ENCODE data around the gene CCT6B. TPM values are rescaled to one million over a fixed set of nuclear protein-coding genes. Genes with fewer than 3 reads are reported as not detected.

CCT6B gene
- total and polyA plus RNA-seq, 9 of the 15 experiments (the other 6 are each of a cell fraction or from before 2014, with no cell fraction given): 0.25 to 0.91 (median 0.58) TPM

DNA sequence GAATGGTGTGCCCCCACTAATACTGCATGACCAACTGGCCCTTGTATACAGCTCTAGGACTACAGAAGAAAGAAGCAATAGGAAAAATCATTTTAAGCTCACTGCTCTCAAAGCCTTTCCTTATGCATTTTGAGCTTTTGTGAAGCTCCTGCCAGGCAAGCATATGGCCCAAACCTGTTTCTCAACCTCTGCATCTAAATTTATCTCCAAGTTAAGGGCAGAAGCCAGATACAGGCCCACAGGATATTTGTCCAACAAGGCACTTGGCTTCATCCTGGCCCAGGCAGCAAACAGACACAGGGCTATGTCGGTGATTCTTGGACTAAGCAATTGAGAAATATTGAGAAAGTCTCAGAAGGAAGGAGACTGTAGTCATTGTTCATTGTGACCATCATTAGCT lies 43.9 kb downstream of the CCT6B start (continued):
- no peak for TF ChIP-seq OTX1 (CRISPR knock-in tag; IDR thresholded peaks at IDR 0.05)
- TF ChIP-seq JUN (IDR thresholded peaks at IDR 0.05; ENCODE audit: borderline replicate concordance, low read depth, low read length): no peak
- no peak for TF ChIP-seq JUN (CRISPR knock-in tag; IDR thresholded peaks at IDR 0.05; ENCODE audit: borderline replicate concordance)
- no peak for TF ChIP-seq ZC3H8 (IDR thresholded peaks at IDR 0.05)
- TF ChIP-seq MCM2 (IDR thresholded peaks at IDR 0.05; ENCODE audit: low read depth): no peak

DNA sequence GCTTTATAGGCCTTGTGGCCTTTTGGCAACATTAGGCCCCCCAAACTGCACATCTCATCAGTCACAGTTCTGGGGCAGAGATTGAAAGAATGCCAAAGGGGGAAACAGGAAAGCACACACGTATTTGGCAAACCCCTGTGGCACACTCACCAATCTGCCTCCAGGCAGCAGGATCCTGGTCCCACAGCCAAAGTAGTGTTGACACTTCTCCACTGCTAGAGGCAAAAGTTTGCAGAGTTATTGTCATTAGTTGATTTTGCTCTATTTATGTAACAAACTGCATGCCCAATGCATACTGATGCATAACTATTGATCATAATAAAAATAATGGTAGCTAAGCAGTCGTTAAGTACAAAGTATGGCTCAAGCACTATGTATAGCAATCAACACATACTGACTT lies 45.1 kb downstream of the CCT6B start:
- CTCF ChIA-PET (ENCODE audit: low intra/inter-chr PET ratio): no interaction called here
- no peak overlapping the region for H3K27ac ChIP-seq (ENCODE audit: extremely low read depth, low read depth, low read length)
- no peaks in the 10 kb centered on the region for H3K36me3 ChIP-seq (ENCODE audit: control insufficient read depth, insufficient read depth, low read length)
- ATAC-seq (no peak), DNase-seq (ENCODE audit: extremely low read depth in 1 of 4, low spot score in 3 of 4) (no peak), FAIRE-seq (no peak)
- 0% methylated on average over 2 of the region's 2 CpGs for WGBS (ENCODE audit: insufficient coverage, low coverage, missing lambda C conversion rate)
- H3K4me3 ChIP-seq: no peak overlapping the region
- no peak overlapping the region for H2AFZ ChIP-seq (ENCODE audit: low read depth, low read length)
- no peak overlapping the region for H3K9ac ChIP-seq (ENCODE audit: insufficient read depth in 1 of 2, low read depth in 2 of 2, low read length in 2 of 2)
- no peaks in the 10 kb centered on the region for H3K9me3 ChIP-seq (replicated peaks; ENCODE audit: control insufficient read depth, insufficient read depth, low read depth, low read length)
- no peaks in the 10 kb centered on the region for H3K9me1 ChIP-seq (ENCODE audit: control insufficient read depth, insufficient read depth, low read length)
- intact Hi-C loops (cut with micrococcal nuclease): no loop called here
- TF ChIP-seq NFIX (CRISPR knock-in tag; IDR thresholded peaks at IDR 0.05; ENCODE audit: low read depth) (no peak), ARNT (IDR thresholded peaks at IDR 0.05) (no peak), SAFB (IDR thresholded peaks at IDR 0.05; ENCODE audit: borderline replicate concordance, low read depth, low read length) (no peak), MYBL2 (IDR thresholded peaks at IDR 0.05; ENCODE audit: low read depth) (no peak), MYBL2 (CRISPR knock-in tag; IDR thresholded peaks at IDR 0.05; ENCODE audit: borderline replicate concordance) (no peak), ZNF282 (CRISPR knock-in tag; IDR thresholded peaks at IDR 0.05) (no peak), MED1 (CRISPR knock-in tag; IDR thresholded peaks at IDR 0.05; ENCODE audit: borderline replicate concordance) (no peak), COPS2 (conservative IDR thresholded peaks at IDR 0.05) (no peak), ZNF384 (IDR thresholded peaks at IDR 0.05; ENCODE audit: low read depth, low read length) (no peak), MXI1 (IDR thresholded peaks at IDR 0.05; ENCODE audit: low read depth, low read length) (no peak), GATAD2B (IDR thresholded peaks at IDR 0.05; ENCODE audit: borderline replicate concordance) (no peak), KLF16 (IDR thresholded peaks at IDR 0.05) (no peak), MECOM (CRISPR knock-in tag; IDR thresholded peaks at IDR 0.05) (no peak), CBFA2T3 (IDR thresholded peaks at IDR 0.05) (no peak), KAT7 (CRISPR knock-in tag; IDR thresholded peaks at IDR 0.05; ENCODE audit: borderline replicate concordance) (no peak), MTF1 (CRISPR knock-in tag; IDR thresholded peaks at IDR 0.05; ENCODE audit: borderline replicate concordance) (no peak)
- TF ChIP-seq, protein P1, sequence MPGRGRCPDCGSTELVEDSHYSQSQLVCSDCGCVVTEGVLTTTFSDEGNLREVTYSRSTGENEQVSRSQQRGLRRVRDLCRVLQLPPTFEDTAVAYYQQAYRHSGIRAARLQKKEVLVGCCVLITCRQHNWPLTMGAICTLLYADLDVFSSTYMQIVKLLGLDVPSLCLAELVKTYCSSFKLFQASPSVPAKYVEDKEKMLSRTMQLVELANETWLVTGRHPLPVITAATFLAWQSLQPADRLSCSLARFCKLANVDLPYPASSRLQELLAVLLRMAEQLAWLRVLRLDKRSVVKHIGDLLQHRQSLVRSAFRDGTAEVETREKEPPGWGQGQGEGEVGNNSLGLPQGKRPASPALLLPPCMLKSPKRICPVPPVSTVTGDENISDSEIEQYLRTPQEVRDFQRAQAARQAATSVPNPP (IDR thresholded peaks at IDR 0.05; ENCODE audit: borderline replicate concordance, insufficient read depth, insufficient read length): no peak
- H4K20me1 ChIP-seq (replicated peaks; ENCODE audit: control insufficient read depth, insufficient read depth, low read length): no peaks in the 10 kb centered on the region
- no TSS peak for BruUV-seq (replicated peaks)
- no peaks in the 10 kb centered on the region for H3K79me2 ChIP-seq (ENCODE audit: control insufficient read depth, insufficient read depth, low read length)
- no peaks in the 10 kb centered on the region for H3K4me1 ChIP-seq (replicated peaks in 1 of 2; ENCODE audit: control insufficient read depth in 2 of 2, insufficient read depth in 2 of 2, low read length in 2 of 2)
- POLR2A ChIA-PET: no interaction called here
- in situ Hi-C loops (cut with MboI): no loop called here
- H3K27me3 ChIP-seq (ENCODE audit: control insufficient read depth in 2 of 2, insufficient read depth in 2 of 2, low read length in 2 of 2): no peaks in the 10 kb centered on the region; a peak in 1 of 5 replicates
- H3K4me2 ChIP-seq (ENCODE audit: insufficient read depth, low read length): no peak overlapping the region
